ENCODE measurements around the gene DLL4.

DNA sequence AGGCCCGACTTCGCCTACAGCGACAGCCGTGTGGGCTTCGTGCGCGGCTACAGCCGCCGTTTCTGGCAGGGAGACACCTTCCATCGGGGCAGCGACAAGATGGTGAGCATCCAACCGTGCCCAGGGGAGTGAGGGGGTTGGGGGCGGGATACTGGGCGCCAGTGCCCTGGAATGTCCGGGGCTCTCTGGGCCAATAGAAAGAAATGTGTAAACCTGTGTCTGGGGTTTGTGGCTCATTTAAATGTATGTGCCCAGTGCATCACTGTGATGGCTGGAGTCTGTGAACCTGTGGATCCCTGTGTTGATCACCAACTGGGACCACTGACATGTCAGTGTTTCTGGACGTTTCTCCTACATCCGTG lies 24.6 kb downstream of the DLL4 start:
- TF ChIP-seq, protein P1, sequence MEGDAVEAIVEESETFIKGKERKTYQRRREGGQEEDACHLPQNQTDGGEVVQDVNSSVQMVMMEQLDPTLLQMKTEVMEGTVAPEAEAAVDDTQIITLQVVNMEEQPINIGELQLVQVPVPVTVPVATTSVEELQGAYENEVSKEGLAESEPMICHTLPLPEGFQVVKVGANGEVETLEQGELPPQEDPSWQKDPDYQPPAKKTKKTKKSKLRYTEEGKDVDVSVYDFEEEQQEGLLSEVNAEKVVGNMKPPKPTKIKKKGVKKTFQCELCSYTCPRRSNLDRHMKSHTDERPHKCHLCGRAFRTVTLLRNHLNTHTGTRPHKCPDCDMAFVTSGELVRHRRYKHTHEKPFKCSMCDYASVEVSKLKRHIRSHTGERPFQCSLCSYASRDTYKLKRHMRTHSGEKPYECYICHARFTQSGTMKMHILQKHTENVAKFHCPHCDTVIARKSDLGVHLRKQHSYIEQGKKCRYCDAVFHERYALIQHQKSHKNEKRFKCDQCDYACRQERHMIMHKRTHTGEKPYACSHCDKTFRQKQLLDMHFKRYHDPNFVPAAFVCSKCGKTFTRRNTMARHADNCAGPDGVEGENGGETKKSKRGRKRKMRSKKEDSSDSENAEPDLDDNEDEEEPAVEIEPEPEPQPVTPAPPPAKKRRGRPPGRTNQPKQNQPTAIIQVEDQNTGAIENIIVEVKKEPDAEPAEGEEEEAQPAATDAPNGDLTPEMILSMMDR (IDR thresholded peaks at IDR 0.05) = no peak
- TF ChIP-seq EP300 (IDR thresholded peaks at IDR 0.05) = no peak

Data from ovary (tissue), 3 donors.